Measurements from ENCODE around the gene P2RY1. TPM values are rescaled to one million over a fixed set of nuclear protein-coding genes. Genes with fewer than 3 reads are reported as not detected.

P2RY1 gene
- total RNA-seq, 1 donor from 2014 or later: 9.5 TPM

- no peak for ATAC-seq (ENCODE audit: poor library complexity)
These were observed 44.3 kb downstream of the P2RY1 start for GRCh38 chr3:152879130-152879789.

GRCh38 chr3:152879790-152880174 is 44.9 kb downstream of the P2RY1 start:
- ATAC-seq (ENCODE audit: poor library complexity) (no peak), DNase-seq (no peak)
- intact Hi-C loops (cut with DNase I): no loop called here

More at GRCh38 chr3:152879130-152879789, 44.3 kb downstream of the P2RY1 start:
- DNase-seq: no peak
- intact Hi-C loops (cut with DNase I): no loop called here

- ATAC-seq (ENCODE audit: poor library complexity) (no peak), DNase-seq (no peak)
- intact Hi-C loops (cut with DNase I): no loop called here
These were observed 50.1 kb downstream of the P2RY1 start for GRCh38 chr3:152885076-152885475.
